HG03460 (cell line): ENCODE data around the gene PARP15.
"Not testable (repeated sequence)": the region's sequence is repeated elsewhere in the genome, so short reads cannot be mapped to it uniquely, and the experiment has no call there.

ENCODE experiments used
- ATAC-seq: cut with Tn5 transposase; IDR thresholded peaks from one replicate; pipeline ENCODE4 v1.9.1; 2021; ENCODE audit not compliant: unreplicated experiment

PARP15 gene

DNA sequence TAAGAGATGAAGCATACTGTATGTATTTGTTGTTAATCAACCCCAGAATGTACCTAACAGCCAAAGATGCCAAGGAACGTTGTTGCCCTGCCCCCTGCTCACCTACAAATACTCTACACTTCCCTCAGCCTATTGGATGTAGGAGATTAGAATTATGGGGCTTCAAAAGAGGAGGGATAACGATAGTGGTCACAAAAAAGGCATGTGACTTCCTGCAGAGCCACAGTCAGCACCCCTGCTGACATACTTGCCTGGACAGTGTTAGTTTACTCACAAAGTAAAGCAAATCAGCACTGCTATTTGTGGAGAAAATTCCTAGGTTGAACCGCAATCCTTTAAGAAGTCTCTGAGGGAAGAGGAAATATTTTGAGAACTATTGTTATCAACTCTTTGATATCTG, 37.9 kb downstream of the PARP15 start:
- no peak for ATAC-seq

DNA sequence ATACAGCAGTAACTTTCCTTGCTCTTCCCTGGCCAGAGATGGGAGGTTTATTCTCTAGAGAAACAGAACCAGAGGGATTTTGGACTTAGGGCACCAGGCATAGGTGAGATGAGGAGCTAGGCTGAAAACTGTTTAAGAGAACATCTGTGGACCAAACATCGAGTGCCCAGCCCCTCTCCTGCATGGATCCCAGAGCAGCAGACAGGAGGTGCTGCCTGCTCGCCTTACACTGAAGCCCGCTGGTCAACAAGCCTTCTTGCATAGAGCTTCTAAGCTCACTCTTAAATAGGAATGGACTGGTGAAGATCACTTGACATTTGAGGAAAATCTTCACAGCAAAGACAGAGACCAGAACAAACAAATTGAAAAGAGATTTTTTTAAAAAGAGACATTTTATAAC, 41.2 kb downstream of the PARP15 start:
- no peak for ATAC-seq

DNA sequence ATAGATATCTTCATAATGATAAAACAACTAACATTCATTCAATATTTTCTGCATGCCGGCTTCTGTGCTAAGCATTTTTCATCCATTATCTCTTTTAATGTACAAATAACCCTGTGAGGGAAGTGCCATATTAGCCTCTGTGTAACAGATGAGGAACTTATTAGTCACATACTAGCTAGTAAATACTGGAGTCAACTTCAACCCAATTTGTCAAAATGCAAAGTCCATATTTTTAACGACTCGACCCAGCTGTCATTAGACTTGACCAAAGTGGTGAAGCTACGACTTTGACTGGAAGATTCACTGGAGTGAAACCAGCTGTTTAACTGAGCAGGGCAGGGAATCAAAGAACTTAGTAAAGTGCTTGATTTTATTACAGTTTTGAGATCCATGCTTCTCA, 41.6 kb downstream of the PARP15 start:
- no peak for ATAC-seq

DNA sequence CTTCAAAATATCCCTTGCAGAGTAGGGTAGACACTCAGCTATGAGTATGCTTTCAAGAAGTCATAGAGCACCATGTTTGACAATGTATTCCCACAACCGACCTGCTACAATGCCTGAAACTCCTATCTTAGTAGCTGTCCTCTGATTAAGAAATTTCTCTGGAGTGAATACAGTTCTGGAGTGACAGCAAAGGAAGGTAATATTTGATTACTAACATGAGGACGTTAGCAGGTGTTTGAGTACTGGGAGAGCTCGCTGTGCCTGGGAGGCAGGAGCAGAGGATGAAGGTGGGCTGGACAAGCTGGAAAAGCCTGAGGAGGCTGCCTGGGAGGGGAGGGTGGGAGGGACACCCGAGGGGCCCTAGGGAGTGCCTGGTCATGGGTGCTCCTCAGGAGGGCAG, 42.9 kb downstream of the PARP15 start:
- no peak for ATAC-seq

DNA sequence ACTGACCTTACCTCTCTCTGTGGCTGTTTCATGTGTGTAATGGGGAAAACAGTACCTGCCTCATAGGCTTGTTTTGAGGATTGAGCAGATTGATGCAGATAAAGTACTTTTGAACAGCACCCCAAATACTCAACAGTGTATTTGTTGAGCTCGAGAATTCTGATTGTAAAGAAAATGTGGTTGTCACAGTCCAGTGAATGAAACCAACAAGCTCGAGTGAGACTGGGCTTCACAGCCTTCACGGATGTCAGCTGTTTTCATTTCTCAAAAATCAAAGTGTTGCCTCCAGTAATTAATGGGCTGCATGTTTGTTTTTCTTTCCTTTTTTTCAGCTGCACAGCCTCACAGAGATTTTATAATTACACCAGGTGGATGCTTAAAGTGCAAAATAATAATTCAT, 43.7 kb downstream of the PARP15 start:
- peak; percentile 62 for ATAC-seq

DNA sequence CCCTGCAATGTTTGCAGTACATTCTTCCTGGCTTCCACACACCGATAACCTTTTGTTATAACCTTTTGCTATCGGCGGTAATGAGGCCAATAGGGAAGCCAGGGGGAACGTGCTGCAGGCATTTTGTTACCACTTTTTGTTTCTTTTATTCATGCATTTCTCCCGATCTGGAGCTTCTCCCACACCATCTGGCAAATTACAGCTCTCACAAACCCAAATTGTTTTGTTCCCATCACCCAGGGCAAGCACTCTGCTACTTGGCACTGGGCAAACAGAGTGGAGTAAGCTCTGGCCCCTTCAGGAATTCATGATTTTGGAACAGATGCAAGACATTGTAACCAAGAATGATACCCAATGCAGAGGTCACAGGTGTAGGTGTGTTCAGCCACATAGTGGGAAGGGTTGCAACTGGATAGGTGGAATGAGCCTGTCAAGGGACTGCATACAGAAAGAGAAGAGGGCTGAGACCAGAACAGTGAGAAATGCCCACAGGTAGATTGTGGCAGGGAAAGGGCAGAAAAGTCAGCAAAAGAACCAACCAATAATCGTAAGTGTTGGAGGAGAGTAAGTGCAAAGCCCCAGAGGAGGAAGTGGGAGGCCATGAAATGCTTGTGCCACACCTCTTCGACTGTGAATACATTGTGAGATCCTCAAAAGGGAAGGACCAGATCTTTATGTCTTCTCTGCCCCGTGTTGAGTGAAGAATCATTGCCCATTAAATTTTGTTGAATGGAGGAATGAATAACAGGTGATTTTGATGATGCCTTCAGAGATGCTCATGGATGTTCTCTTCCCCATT, 45.8 kb downstream of the PARP15 start:
- no peak for ATAC-seq

- no peak for ATAC-seq
Measured at GRCh38 chr3:122626515-122627180, 49.2 kb downstream of the PARP15 start.

DNA sequence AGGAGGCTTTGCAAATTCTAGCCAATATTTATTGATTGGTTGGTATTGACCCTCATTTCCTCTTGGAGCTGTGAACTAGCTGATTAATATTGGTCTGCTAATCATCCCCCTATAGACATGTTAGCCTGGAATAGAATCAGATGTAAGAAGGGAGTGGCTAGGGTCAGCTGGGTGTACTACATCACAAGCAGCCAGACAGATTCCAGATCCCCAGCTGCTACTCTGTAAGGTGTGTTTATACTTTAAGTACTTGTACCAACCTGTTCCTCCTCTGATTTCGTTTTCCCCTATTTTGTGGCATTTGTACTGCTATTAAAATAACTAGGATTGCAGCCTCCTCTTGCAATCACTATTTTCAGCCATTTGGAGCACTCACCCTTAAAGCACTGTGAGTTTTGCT, 49.9 kb downstream of the PARP15 start:
- no peak for ATAC-seq

- no peak for ATAC-seq
Measured at GRCh38 chr3:122628567-122628966, 51.1 kb downstream of the PARP15 start.

DNA sequence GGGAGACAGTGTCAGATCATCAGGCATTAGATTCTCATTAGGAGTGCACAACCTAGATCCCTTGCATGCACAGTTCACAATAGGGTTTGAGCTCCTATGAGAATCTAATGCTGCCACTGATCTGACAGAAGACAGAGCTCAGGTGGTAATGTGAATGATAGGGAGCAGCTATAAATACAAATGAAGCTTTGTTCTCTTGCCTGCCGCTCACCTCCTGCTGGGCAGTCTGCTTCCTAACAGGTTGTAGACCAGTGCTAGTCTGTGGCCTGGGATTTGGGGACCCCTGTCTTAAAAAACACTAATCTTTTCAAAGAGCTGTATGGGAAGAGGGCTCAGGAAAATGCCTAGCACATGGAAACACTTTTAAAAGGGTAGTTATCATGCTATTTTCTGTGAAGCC, 52.3 kb downstream of the PARP15 start:
- no peak for ATAC-seq

GRCh38 chr3:122635789-122636188, 58.3 kb downstream of the PARP15 start:
- no peak for ATAC-seq

DNA sequence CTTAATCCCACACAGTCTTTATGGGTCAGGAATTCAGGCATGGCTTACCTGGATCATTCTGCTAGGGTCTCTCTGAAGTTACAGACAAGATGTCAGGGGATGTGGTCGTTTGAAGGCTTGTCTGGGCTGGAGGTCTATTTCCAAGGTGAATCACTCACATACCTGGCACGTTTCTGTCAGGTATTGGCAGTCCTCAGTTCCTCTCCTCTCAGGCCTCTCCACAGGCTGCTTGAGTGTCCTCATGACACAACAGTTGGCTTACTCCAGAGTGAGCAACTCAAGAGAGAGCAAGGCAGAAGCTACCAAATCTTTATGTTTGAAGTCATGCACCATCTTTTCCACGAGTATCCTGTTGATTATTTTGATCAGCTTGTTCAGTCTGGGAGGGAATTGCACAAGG, 59.2 kb downstream of the PARP15 start:
- no peak for ATAC-seq

DNA sequence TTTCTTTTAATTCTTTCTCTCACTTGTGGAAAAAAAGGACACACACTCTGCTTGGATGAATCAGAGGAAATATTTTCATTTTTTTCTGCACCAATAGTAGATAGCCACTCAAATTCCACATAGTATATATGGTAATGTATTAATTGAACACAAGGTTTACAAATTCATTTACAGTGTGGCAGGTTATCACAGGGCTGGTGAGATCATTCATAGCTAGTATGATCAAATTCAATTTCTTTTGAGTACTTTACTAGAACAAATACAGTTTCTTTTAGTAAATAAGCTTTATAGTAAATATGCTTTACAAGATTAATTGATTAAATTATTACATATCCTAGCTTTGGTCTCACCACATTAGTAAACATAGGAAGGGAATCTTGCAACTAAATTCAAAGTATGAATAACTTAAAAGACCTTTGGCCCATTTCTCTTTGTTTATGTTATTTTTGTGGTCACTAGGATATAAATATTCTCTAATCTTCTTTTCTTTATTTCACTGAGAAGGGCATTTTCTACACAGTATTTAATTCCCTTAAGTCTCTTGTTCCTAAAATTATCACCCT, 63.1 kb downstream of the PARP15 start:
- no peak for ATAC-seq

- ATAC-seq, result peak; percentile 69
Measured at GRCh38 chr3:122642935-122643334, 65.5 kb downstream of the PARP15 start.

DNA sequence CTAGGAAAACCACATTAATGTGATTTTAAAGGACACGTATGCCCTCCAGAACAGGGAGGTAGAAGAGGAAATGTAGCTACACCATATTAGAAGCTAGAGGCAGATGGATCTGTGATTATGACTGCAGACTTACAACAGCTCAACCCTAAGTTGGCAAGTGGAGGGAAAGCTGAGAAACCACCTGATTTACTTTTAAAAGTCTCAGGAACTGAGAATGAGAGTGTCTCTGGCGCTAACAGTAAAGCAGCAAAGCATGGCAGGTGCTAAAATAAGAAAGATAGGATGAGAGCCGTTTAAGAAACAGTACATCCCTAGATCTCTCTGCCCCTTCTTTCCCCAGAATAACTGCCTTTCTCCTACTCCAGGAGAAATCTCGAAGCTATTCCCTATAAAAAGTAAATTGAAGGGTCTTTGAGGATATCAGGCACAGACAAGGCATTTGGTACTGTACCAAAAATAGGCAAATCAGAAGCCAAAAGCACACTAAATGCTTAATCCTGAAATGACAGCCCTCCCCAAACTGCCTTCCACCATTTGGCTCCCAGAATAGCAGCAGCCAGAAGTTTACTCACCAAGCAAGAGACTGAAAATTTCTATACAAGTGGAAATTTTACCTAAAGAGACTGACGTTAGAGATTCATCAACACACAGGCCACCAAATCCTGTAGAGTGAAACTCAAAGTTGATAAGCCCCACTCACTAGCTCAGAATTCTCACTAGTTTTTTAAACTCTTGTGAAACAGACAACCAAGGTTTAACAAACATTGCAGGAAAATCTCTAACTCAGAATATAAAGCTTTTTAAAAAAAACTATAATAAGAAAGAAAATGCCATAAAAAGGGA, 68.9 kb downstream of the PARP15 start:
- ATAC-seq, result no peak

- ATAC-seq, result not testable (repeated sequence)
Measured at GRCh38 chr3:122651233-122651907, 73.9 kb downstream of the PARP15 start.

DNA sequence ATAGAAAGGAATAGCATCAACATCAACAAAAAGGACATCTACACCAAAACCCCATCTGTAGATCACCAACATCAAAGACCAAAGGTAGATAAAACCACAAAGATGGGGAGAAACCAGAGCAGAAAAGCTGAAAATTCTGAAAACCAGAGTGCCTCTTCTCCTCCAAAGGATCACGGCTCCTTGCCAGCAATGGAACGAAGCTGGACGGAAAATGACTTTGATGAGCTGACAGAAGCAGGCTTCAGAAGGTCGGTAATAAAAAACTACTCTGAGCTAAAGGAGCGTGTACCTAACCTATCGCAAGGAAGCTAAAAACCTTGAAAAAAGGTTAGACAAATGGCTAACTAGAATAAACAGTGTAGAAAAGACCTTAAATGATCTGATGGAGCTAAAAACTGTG, 74.5 kb downstream of the PARP15 start:
- ATAC-seq, result not testable (repeated sequence)

- ATAC-seq, result not testable (repeated sequence)
Measured at GRCh38 chr3:122658336-122658735, 80.9 kb downstream of the PARP15 start.

DNA sequence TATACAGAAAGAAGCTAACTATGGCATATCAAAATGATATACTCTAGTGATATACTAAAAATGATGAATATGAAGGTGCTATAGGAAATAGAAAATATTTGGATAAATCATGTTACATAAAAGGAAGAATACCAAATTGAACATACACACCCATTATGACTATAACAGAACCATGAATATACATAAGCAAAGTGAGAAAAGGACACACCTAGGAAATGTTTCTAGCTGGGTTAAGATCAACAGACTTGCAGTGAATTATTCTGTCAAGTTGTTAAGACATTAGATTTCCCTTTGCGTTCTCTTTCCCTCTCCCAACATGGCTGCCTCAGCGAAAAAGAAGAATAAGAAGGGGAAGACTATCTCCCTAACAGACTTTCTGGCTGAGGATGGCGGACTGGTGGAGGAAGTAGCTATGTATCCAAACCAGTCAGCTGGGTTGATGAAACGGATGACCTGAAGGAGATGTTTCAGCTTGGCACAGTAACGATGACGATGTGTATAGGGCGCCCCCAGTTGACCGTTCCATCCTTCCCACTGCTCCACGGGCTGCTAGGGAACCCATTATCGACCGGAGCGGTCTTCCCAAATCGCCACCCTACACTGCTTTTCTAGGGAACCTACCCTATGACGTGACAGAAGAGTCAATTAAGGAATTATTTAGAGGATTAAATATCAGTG, 83.0 kb downstream of the PARP15 start:
- no peak for ATAC-seq

DNA sequence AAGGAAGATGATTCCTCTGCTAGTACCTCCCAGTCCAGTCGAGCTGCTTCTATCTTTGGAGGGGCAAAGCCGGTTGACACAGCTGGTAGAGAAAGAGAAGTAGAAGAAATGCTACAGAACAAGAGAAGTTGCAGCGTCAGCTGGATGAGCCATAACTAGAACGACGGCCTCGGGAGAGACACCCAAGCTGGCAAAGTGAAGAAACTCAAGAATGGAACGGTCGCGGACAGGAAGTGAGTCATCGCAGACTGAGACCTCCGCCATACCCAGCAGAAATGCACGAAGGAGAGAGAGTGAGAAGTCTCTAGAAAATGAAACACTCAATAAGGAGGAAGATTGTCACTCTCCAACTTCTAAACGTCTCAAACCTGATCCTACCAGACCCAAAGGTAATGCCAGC, 84.2 kb downstream of the PARP15 start:
- no peak for ATAC-seq
